H1 (cell line): Measurements from ENCODE around the gene BTG2. TPM values are rescaled to one million over a fixed set of nuclear protein-coding genes. Genes with fewer than 3 reads are reported as not detected.

Source experiments
- BRCA1 ChIP-seq: IDR thresholded peaks from 2 replicates; pipeline ENCODE4 v1.6.1; 2012; ENCODE audit warnings: low read depth, low read length, improper control_type of control experiment
- CEBPB ChIP-seq: IDR thresholded peaks from 2 replicates; pipeline ENCODE4 v1.6.1; 2012; ENCODE audit warnings: low read depth, low read length
- CREB1 ChIP-seq: IDR thresholded peaks from 2 replicates; pipeline ENCODE4 v1.6.1; 2012; ENCODE audit warnings: inconsistent platforms
- GABPA ChIP-seq: IDR thresholded peaks from 2 replicates; pipeline ENCODE4 v1.6.1; 2011; ENCODE audit warnings: mild to moderate bottlenecking, low read length, moderate library complexity, borderline replicate concordance; ENCODE audit not compliant: insufficient read depth
- HDAC2 ChIP-seq, 2 experiments: fragments of 300-600 bp in 1 of 2; sonication (generic) in 1 of 2; IDR thresholded peaks; 2 replicates each; pipeline ENCODE4 v1.6.1; 2011 to 2012; ENCODE audit warnings: low read depth in 2 of 2, low read length in 2 of 2, mild to moderate bottlenecking in 2 of 2, moderate library complexity in 2 of 2, borderline replicate concordance in 1 of 2, inconsistent platforms in 1 of 2
- HDAC6 ChIP-seq: IDR thresholded peaks from one replicate; pipeline ENCODE4 v1.7.1; 2012; ENCODE audit warnings: low read depth, mild to moderate bottlenecking, inconsistent platforms, low read length, moderate library complexity
- KDM1A ChIP-seq: fragments of 200-600, 300-600 bp; sonication (generic); IDR thresholded peaks from 2 replicates; pipeline ENCODE4 v1.7.1; 2016; ENCODE audit warnings: mild to moderate bottlenecking, low read length, borderline replicate concordance
- MAFK ChIP-seq: IDR thresholded peaks from 2 replicates; pipeline ENCODE4 v1.6.1; 2012; ENCODE audit warnings: low read depth, mild to moderate bottlenecking, improper control_type of control experiment, low read length
- MAX ChIP-seq: IDR thresholded peaks from 2 replicates; pipeline ENCODE4 v1.6.1; 2012; ENCODE audit warnings: inconsistent platforms
- POU5F1 ChIP-seq: IDR thresholded peaks from 2 replicates; pipeline ENCODE4 v1.6.1; 2011; ENCODE audit warnings: low read depth, mild to moderate bottlenecking, low read length, moderate library complexity
- RAD21 ChIP-seq, 2 experiments: IDR thresholded peaks in 1 of 2; conservative IDR thresholded peaks in 1 of 2; 2 replicates each; pipeline ENCODE4 v1.6.1; 2011; ENCODE audit warnings: low read depth in 2 of 2, low read length in 2 of 2, improper control_type of control experiment in 1 of 2, inconsistent platforms in 1 of 2, mild to moderate bottlenecking in 1 of 2, moderate library complexity in 1 of 2
- RFX5 ChIP-seq: IDR thresholded peaks from 2 replicates; pipeline ENCODE4 v1.6.1; 2011; ENCODE audit warnings: low read depth, low read length, improper control_type of control experiment, borderline replicate concordance
- RNF2 ChIP-seq: fragments of 200-900, 300-1000 bp; sonication (generic); IDR thresholded peaks from 2 replicates; pipeline ENCODE4 v1.7.1; 2016; ENCODE audit warnings: borderline replicate concordance, low read depth, mild to moderate bottlenecking, antibody characterized with exemption, low read length; ENCODE audit not compliant: poor library complexity, severe bottlenecking; ENCODE audit errors: missing control alignments
- TBP ChIP-seq: IDR thresholded peaks from 2 replicates; pipeline ENCODE4 v1.6.1; 2011; ENCODE audit warnings: low read depth, low read length, improper control_type of control experiment
- TEAD4 ChIP-seq: IDR thresholded peaks from 2 replicates; pipeline ENCODE4 v1.6.1; 2012; ENCODE audit warnings: low read depth, low read length, inconsistent platforms, mixed read lengths
- YY1 ChIP-seq: IDR thresholded peaks from 2 replicates; pipeline ENCODE4 v1.6.1; 2011; ENCODE audit warnings: low read depth, mild to moderate bottlenecking, low read length
- polyA plus RNA-seq, 7 experiments: library from polyadenylated mRNA; depleted of rRNA in 3 of 7; stranded (reverse) in 5 of 7; unstranded in 2 of 7; fragments of >200 nt in 5 of 7; fragments of 200-250 nt in 2 of 7; gene quantifications; 1 replicate in 5 of 7; 2 replicates in 1 of 7; 4 replicates in 1 of 7; pipeline versions ENCODE4 v1.2.1 to v1.2.3, GENCODE V29; 2011 to 2013; ENCODE audit warnings: missing spikeins in 2 of 7, mixed read lengths in 2 of 7
- total RNA-seq: library from RNA; stranded (reverse); fragmentation: NEBNext Ultra II Directional; extraction: Animal tissue kit (Norgen Biotek cat#: 25700); gene quantifications from 2 replicates; pipeline ENCODE4 v1.2.1, GENCODE V29; 2021

Gene BTG2
- total and polyA plus RNA-seq, 2 of the 8 experiments (the other 6 are each of a cell fraction or from before 2014, with no cell fraction given) = 4.8 to 11.0 TPM

- TF ChIP-seq MAX (0 out of 2 replicates have a peak, but pooled peaks have one; percentile 29), YY1 (peak; percentile 50; the same call in 1 of the 2 replicates), RNF2 (no peak), KDM1A (no peak), TBP (peak; percentile 34; the same call in 1 of the 2 replicates), MAFK (no peak), TEAD4 (peak; percentile 87), BRCA1 (no peak), CEBPB (no peak), CREB1 (peak; percentile 38; the same call in 1 of the 2 replicates), HDAC2 (IDR thresholded peaks at IDR 0.05; ENCODE audit: borderline replicate concordance in 1 of 2, low read depth in 2 of 2, low read length in 2 of 2) (no peak), POU5F1 (no peak), RAD21 (IDR thresholded peaks at IDR 0.05 in 1 of 2, conservative IDR thresholded peaks at IDR 0.05 in 1 of 2; ENCODE audit: low read depth in 2 of 2, low read length in 2 of 2) (peak; percentile 64 to 75), RFX5 (no peak), HDAC6 (no peak), GABPA (peak; percentile 44; the same call in 1 of the 2 replicates)
These were observed 37.0 kb downstream of the BTG2 start (continued) for GRCh38 chr1:203342192-203342940.
